IPS-11a (cell line): ENCODE results near the gene F7.

Experiments
- H3K4me3 ChIP-seq: one replicate; pipeline ENCODE4 v1.5.1; 2013; ENCODE audit warnings: low read depth, low read length, control low read depth

The F7 gene

DNA sequence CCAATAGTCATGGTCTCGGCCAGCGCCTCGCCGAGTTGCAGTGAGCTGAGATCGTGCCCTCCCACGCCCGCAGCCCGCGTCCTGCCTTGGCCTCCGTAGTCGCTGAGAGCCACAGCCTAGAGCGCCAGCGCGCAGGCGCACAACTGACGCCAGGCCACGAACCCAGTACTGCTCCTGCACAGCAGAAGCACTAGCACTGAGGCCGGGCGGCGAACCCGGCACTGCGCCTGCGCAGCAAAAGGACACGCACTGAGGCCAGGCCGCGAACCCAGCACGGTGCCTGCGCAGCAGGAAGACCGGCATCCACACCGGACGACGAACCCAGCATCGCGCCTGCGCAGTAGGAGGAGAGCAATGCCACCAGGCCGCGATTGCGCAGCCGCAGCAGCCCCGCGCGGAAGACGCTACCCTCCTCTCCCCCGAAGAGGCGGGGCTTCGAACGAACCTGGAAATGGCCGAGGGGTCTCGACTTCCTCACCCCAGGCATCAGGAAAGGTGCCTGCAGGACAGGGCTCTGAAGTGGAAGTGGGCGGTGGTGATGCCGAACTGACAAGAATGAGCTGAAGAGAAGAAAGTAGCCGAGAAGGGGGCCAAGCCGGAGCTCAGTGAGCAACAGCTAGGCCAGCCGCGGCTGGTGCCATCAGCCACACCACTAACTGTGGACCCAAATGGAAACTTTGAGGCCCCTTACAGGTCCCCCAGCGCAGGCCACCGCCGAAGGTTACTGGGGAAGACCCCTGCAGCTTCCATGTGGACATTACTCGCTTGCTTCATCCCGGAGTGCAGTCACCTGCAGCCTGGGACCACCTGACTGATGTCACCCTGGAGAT lies 24.5 kb downstream of the F7 start:
- no peak overlapping the region for H3K4me3 ChIP-seq

DNA sequence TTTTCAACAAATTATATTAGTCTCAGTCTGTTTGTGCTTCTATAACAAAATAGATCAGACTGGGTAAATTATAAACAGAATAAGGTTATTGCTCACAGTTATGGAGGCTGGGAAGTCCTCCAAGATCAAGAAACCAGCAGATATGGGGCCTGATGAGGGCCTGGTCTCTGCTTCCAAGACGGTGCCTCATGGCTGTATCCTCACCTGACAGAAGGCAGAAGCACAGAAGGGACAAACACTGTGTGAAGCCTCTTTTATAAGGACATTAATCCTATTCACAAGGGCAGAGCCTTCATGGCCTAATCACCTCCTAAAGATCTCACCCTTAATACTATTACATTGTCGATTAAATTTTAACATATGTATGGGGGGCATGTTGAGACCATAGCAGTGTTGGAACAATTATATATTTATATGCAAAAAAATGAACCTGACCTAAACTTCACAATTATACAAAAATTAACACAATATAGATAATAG lies 29.7 kb downstream of the F7 start:
- H3K4me3 ChIP-seq = no peak overlapping the region

DNA sequence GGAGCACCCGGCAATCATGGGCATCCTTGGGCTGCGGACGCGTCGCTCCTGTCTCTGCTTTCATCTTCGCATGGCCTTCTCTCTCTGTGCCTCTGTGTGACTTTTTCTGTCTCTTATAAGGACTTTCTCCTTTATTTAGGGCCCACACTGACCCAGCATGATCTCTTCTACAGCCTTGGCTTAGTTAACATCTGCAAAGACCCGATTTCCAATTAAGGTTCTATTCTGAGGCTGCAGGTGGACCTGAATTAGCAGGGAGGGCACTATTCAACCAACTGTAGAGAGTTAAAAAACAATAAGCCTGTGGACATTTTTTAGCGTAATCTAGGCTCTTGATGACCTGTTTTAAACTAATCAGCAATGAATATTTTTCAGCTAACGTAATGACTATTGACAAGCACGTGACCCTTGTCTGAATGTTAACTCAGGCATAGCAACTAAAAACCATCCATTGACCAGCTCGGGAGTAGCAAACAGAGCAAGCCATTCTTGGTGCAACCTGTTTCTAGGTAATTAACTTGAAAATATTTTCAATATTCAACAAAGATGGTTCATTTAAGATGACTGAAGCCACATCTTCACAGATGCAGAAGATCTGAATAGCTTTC lies 32.2 kb downstream of the F7 start:
- no peak overlapping the region for H3K4me3 ChIP-seq

DNA sequence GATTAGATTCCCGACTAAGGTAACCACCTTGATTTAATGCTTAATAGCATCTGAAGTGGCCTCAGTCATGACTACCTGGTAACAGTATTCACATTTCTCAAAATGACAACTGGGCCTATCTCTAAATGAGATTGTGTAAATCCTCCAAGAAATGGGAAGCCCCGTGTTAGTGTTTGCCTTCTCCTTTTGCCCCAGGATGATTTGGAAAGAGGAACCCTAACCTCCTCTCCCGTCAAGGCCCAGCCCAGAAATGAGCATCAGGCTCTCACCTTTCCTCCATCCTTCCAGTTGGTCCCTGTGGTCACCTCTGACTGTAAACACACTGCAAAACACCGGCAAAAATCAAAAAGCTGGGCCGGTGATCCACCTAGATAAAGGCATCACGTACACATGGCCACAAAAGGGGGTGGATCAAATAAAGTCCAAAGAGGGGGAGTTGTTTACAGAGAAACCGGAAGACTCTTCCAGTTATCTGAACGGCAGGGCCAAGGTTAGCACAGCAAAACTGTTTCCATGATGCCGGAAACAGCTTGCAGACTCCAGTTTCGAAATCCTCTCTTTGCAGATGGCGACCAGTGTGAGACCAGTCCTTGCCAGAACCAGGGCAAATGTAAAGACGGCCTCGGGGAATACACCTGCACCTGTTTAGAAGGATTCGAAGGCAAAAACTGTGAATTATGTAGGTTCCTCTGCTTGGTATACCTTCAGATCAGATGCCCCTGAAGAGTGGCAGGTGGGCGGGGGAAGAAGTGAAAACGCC lies 33.4 kb downstream of the F7 start:
- no peak overlapping the region for H3K4me3 ChIP-seq

DNA sequence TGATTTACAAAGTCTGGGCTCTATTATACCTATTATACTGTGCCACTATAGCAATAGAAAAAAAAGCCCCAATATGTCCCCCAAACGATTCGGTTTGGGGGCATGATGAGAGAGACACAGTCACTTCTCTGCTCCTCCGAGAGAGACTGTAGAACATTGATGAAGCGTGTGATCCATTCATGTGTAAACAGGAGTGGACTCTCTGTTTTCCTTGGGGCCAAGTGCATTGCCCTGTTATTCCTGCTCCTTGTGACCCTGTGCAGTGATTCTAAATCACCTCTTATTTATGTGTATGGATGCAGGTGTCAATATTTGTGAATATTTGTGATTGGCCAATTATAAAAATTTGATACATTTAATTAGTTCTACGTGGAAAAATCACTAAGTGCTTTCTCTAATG lies 34.0 kb downstream of the F7 start:
- H3K4me3 ChIP-seq = no peak overlapping the region

DNA sequence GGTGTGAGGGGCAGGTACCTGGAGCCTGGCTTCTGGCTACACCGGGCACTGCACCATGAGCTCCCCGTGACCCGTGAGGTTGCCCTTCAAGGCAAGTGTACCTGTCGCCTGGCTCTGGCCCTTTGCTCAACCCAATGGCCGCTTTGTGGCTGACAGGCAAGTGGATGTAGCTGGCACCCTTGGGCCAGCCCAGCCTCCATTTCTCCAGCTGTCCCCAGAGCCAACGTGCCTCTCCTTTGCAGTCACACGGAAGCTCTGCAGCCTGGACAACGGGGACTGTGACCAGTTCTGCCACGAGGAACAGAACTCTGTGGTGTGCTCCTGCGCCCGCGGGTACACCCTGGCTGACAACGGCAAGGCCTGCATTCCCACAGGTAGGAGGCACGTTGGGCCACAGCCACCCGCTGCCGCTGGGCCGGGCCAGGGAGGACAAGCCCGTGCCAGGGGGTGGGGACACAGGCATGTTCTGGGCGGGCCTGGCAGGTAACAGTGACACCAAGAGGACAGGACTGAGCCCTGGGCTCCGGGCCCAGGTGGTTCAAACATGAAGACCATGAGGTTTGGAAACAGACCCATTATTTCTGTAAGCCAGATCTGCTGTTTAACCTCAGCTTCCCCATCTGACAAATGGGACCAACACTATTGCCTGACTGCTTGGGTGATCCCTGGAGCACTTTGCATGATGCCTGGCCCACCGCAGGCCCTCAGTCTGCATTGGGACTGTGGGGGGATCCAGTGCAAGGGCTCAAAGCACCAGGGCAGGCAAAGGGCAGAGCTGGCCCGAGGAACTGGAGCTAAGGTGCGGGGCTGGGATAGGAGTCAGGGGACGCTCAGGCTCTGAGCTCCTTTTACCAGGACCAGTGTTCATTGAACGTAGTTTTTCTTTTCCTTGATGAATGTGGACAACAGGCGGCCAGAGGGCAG lies 35.3 kb downstream of the F7 start:
- no peak overlapping the region for H3K4me3 ChIP-seq

DNA sequence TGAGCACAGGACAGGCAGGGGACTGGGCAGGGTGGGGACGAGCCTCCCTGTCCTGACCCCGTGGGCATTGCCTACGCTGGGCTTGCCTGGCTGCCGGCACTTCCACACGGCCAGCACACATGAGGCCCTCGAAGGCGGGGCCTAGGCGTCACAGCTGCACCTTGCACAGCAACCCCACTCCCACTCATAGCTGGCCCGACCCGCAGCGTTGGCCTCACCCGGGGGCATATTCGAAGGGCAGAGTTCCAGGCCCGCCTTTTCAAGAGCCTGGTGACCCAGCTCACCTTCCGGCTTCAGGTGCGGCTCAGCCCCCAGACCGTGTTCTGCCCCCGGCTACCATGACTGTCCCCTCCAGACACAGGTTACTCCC lies 36.0 kb downstream of the F7 start:
- H3K4me3 ChIP-seq = no peak overlapping the region

DNA sequence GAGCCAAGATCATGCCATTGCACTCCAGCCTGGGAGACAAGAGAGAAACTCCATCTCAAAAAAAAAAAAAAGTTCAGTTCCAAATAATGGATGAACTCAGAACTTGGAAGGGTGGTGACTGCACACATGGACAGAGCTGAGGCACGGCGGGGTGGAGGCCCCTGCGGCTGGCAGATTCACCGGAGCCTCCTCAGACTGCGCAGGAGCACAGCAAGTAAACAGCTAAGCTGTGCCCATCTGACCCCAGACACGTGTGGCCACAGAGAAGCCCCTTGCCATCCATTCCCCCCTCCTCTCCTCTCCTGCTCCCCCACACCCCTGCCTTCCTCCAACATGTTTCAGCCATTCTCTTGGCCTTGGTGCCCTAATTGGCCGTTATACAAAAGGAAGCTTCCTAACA lies 37.3 kb downstream of the F7 start:
- no peak overlapping the region for H3K4me3 ChIP-seq

DNA sequence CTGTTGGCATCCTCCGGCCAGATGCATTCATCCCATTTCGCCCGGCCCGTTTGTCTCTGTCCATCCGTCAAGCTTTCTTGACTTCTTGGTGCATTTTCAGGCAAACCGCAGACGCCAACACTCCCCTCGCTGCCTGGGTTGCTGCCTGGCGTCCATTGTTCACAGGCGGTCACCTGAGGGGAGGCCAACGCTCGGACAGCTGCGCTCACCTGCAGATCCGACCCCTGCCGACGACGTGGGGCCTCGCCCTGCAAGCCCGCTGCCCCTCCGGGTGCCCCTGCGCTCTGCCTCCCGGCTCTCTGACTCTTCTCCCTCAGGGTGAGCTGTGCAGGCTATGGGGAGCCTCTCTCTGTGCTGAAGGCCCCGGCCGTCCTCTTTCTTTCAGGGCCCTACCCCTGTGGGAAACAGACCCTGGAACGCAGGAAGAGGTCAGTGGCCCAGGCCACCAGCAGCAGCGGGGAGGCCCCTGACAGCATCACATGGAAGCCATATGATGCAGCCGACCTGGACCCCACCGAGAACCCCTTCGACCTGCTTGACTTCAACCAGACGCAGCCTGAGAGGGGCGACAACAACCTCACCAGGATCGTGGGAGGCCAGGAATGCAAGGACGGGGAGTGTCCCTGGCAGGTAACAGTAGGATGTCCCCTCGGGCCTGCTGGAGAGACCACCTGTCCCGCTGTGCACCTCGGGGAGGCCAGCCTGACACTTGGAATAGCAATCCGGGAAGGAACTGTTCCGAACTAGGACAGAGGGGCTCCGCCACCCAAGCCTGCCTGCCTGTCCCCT lies 38.1 kb downstream of the F7 start:
- H3K4me3 ChIP-seq = no peak overlapping the region

DNA sequence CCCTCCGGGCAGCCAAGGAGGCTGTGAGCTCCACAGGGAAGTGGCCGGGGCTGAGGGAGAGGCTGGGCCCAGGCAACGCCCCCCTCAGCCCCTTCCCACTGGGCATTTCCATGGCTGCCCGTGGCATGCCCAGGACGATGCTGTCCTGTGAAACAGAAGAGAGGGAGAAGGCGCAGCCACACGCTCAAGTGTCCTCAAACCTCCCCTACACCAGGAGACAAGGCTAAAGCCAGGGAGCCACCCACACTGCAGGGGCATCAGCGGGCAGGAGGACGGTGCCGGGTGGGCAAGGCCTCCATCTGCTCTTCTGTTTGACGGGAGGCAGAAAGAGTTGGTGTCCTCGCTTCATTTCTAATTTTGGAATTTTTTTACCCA lies 38.7 kb downstream of the F7 start:
- no peak overlapping the region for H3K4me3 ChIP-seq

DNA sequence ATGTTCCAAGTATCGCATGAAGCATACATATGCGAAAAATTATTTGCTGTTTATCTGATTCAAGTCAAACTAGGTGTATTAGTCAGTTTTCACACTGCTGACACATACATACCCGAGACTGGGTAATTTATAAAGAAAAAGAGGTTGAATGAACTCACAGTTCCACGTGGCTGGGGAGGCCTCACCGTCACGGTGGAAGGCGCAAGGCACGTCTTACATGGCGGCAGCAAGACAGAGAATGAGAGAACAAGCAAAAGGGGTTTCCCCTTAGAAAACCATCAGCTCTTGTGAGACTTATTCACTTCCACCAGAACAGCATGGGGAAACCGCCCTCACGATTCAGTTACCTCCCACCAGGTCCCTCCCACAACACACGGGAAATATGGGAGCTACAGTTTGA lies 39.9 kb downstream of the F7 start:
- no peak overlapping the region for H3K4me3 ChIP-seq

DNA sequence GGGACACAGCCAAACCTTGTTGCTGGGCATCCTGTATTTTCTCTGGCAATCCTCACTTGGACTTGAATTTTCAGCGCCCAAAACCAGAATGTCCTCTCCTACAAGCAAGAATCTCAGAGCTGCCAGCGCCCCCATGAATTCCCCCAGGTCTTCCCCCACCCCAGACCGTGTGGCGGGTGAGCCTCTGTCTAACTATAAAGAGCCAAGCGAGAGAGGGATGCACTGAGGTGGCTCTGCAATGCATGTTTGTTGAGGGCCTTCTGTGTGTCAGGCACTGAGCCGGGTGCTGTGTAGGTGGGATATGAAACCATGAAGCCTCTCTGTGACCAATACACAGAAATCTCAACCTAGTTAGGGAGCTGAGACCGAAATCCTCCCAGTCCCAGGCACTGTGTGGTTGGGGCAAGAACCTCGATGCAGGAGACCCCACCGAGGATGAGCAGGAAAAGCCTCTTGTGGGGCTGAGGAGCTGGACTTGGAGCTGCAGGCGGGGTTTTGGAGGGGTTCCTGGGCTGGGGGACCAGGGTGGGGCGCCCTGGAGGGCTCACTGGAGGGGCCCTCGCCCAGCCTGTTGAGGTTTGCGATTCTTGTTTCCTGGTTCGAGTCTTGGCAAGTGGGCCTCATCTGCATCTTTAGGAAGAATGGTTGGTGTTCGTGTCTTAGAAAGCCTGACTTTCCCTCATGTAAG lies 40.5 kb downstream of the F7 start:
- no peak overlapping the region for H3K4me3 ChIP-seq

DNA sequence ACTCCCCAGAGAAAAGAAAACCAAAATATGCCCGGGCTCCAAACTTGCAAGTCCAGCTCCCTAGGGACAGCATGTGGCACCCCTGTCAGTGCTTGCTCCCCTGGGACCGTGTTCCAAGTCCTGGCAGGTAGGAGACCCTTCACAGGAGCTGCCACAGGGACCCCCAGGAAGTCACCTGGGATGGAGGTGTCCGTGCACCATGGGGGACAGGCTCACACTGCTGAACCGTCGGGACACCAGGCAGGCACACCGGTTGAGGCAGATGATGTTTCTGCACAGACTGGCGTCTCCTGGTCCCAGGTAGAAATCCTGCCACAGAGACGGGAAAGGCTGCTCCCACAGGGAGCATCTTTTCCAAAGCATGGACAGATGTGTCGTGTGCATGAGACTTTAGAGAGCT lies 41.2 kb downstream of the F7 start:
- no peak overlapping the region for H3K4me3 ChIP-seq

DNA sequence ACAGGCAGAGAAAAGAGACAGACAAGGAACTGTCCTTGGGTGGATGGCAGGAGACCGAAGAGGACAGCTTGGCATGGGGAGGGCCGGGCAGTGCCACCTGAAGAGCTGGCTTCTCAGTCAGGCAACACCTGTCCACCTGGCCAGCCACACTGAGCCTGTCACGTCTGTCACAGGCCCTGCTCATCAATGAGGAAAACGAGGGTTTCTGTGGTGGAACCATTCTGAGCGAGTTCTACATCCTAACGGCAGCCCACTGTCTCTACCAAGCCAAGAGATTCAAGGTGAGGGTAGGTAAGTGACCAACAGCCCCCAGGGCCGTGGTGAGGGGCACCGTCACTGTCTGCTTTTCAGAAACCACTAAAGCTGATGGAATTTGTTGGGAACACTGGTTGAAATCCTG lies 41.6 kb downstream of the F7 start:
- no peak overlapping the region for H3K4me3 ChIP-seq

DNA sequence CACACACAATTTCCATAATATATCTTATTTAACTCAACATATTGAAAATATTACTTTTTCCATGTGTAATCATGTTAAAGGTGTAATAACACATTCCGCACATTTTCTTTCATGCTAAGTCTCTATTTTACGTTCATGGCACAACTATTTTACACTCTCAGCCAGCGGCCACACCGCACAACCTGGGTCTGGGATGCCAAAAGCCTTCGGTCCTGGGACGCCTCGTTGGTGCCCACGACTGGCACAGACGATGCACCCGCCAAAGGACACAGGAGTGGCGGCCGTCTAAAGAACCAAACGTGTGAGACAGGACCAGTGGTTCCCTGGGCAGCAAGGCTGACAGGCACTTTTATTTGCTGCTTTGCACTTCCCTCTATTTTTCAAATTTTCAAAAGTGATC lies 42.8 kb downstream of the F7 start:
- H3K4me3 ChIP-seq = no peak overlapping the region

DNA sequence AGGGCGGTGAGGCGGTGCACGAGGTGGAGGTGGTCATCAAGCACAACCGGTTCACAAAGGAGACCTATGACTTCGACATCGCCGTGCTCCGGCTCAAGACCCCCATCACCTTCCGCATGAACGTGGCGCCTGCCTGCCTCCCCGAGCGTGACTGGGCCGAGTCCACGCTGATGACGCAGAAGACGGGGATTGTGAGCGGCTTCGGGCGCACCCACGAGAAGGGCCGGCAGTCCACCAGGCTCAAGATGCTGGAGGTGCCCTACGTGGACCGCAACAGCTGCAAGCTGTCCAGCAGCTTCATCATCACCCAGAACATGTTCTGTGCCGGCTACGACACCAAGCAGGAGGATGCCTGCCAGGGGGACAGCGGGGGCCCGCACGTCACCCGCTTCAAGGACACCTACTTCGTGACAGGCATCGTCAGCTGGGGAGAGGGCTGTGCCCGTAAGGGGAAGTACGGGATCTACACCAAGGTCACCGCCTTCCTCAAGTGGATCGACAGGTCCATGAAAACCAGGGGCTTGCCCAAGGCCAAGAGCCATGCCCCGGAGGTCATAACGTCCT lies 43.4 kb downstream of the F7 start:
- H3K4me3 ChIP-seq = no peak overlapping the region

DNA sequence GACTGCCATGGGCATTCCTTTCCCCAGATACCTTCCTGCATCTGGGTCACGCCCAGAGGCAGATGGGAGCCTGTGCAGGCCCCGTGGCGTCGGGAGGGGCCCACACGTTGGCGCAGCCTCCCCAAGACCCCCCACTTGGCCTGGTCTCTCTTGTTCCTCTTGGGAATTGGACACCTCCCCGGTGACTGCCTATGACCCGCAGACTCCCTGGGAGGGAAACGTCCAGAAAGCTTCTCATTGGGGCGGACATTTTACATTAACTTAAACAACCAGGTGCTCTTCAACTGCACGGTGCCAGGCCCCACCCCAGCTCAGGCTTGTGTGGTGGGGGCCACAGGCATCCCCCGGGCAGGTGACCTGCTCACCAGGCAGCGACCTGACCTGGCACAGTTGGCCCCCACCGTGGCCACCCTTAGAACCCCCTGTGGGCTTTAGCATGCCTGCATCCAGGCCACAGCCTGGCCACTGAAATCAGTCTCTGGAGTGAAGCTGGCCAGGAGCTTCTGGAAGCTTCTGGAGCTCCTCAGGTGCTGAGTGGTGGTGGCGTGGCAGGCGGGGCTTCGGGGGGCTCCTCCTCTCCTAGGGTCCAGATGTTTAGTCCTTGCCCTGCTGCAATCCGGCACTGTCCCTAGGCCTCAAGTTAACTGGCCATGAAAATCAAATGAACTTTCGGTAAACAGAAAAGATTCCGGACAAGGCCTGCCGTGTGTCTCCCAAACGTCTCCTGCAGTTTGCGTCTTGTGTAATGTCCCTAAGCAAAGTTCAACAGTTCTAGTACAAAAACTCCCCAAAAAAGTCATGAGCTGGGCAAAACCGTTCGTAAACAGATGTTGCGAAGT lies 44.3 kb downstream of the F7 start:
- no peak overlapping the region for H3K4me3 ChIP-seq

DNA sequence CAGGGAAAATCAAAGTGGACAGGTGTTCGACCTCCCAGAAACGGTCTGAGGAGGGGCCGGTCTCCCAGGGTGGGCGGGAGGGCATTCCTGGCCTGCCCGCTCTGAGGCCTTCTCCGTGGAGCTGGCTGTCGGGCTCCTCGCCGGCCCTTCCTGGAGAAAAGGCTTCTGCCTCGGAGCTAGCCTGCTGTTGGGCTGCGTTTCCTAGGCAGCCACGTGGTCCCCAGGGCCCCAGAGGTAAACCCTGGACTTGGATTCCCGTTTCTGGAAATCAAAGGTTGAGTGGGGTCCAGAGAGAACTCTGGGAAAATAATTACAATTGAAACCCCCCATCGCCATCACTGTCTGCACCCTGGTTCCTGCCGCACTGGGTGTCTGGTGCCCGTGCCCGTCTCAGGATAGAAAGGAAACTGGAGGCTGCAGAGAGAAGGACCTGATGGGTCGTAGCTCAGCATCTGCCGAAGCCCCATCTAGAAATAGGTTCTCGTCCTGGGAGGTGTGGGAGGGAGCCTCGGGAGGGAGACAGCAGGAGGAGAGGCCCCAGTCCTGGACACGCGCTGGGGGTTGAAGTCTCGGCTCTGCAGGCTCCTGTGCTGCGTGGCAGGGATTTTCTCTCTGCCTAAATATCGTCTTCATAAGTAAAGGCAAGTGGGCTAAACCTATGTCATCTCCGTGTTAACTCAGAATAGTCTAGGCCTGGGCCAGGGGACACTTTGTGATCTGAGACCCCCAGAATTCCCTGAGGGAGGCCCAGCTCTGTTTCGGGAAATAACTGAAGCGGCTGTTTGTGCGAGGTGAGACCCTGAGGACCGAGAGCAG lies 45.2 kb downstream of the F7 start:
- no peak overlapping the region for H3K4me3 ChIP-seq
